ENCODE results near the gene RARB. TPM values are rescaled to one million over a fixed set of nuclear protein-coding genes. Genes with fewer than 3 reads are reported as not detected.

Gene RARB
- total RNA-seq, 1 experiment from 2014 or later, result not detected

DNA sequence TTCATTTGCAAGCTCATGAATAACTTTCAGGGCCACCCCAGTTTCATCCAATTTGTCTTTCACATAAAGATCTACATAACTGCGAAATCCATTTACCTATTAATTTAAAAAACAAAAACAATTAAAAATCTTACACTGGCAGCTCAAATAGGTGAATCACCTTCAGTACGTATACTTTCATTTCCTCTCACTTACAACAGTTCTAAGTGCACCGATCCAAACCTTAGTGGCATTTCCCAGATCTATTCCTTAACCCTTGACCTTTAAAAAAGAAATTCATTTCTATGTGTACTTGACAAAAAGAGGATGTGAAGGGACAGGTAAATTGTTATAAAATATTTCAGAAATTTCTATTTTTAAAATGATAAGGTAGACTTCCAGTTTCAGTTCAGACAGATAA, 205.9 kb downstream of the RARB start:
- TF ChIP-seq, protein P1, sequence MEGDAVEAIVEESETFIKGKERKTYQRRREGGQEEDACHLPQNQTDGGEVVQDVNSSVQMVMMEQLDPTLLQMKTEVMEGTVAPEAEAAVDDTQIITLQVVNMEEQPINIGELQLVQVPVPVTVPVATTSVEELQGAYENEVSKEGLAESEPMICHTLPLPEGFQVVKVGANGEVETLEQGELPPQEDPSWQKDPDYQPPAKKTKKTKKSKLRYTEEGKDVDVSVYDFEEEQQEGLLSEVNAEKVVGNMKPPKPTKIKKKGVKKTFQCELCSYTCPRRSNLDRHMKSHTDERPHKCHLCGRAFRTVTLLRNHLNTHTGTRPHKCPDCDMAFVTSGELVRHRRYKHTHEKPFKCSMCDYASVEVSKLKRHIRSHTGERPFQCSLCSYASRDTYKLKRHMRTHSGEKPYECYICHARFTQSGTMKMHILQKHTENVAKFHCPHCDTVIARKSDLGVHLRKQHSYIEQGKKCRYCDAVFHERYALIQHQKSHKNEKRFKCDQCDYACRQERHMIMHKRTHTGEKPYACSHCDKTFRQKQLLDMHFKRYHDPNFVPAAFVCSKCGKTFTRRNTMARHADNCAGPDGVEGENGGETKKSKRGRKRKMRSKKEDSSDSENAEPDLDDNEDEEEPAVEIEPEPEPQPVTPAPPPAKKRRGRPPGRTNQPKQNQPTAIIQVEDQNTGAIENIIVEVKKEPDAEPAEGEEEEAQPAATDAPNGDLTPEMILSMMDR (conservative IDR thresholded peaks at IDR 0.05; ENCODE audit: low read depth, low read length), result no peak
- TF ChIP-seq EZH2phosphoT487 (IDR thresholded peaks at IDR 0.05; ENCODE audit: borderline replicate concordance, low read length), result no peak
- TF ChIP-seq EZH2 (IDR thresholded peaks at IDR 0.05; ENCODE audit: low read length, unreplicated experiment), result no peak
- BruUV-seq (replicated peaks), result no TSS peak
- intact Hi-C loops (cut with micrococcal nuclease), result no loop called here

GRCh38 chr3:25635038-25635437, 207.0 kb downstream of the RARB start:
- Histone ChIP-seq H3K79me2 (ENCODE audit: low read length) (no peaks in the 10 kb centered on the region), H3F3A (ENCODE audit: low read length, unreplicated experiment) (no peaks in the 10 kb centered on the region), H3K9ac (ENCODE audit: low read length) (no peak overlapping the region), H3K4me1 (ENCODE audit: insufficient read depth, low read length) (no peaks in the 10 kb centered on the region), H3K4me2 (ENCODE audit: low read length) (no peak overlapping the region), H3K9me2 (replicated peaks; ENCODE audit: low read length) (no peaks in the 10 kb centered on the region), H3K9me3 (ENCODE audit: low read length) (no peaks in the 10 kb centered on the region), H3K27me3 (ENCODE audit: low read length) (no peaks in the 10 kb centered on the region), H3K4me3 (ENCODE audit: low read length) (no peak overlapping the region), H3K36me3 (ENCODE audit: low read depth, low read length) (peaks cover 24% of the 10 kb centered on the region; the same call in 1 of the 2 replicates), H2AFZ (ENCODE audit: low read length) (no peak overlapping the region), H3K27ac (ENCODE audit: low read length) (no peak overlapping the region), H4K20me1 (ENCODE audit: low read length) (no peaks in the 10 kb centered on the region)
- DNase-seq, result no peak
- CTCF ChIA-PET, result no interaction called here
- POLR2A ChIA-PET (ENCODE audit: unreplicated experiment), result no interaction called here
- intact Hi-C loops (cut with micrococcal nuclease), result no loop called here
- BruUV-seq (replicated peaks), result no TSS peak
- TF ChIP-seq, protein P1 (conservative IDR thresholded peaks at IDR 0.05; ENCODE audit: low read depth, low read length), result no peak
- no peak for TF ChIP-seq EZH2 (IDR thresholded peaks at IDR 0.05; ENCODE audit: low read length, unreplicated experiment)
- TF ChIP-seq EZH2phosphoT487 (IDR thresholded peaks at IDR 0.05; ENCODE audit: borderline replicate concordance, low read length), result no peak
- no peak for ATAC-seq

More for the DNA sequence above, 205.9 kb downstream of the RARB start:
- H3K79me2 ChIP-seq (ENCODE audit: low read length), result no peaks in the 10 kb centered on the region
- no peaks in the 10 kb centered on the region for H3K9me3 ChIP-seq (ENCODE audit: low read length)
- ATAC-seq, result no peak
- H3F3A ChIP-seq (ENCODE audit: low read length, unreplicated experiment), result no peaks in the 10 kb centered on the region
- no peak overlapping the region for H3K9ac ChIP-seq (ENCODE audit: low read length)
- H3K4me3 ChIP-seq (ENCODE audit: low read length), result no peak overlapping the region
- DNase-seq, result no peak
- H3K4me2 ChIP-seq (ENCODE audit: low read length), result no peak overlapping the region
- ChIA-PET POLR2A (ENCODE audit: unreplicated experiment) (no interaction called here), CTCF (no interaction called here)
- H3K4me1 ChIP-seq (ENCODE audit: insufficient read depth, low read length), result no peaks in the 10 kb centered on the region
- no peaks in the 10 kb centered on the region for H3K9me2 ChIP-seq (replicated peaks; ENCODE audit: low read length)
- H3K27ac ChIP-seq (ENCODE audit: low read length), result no peak overlapping the region
- no peaks in the 10 kb centered on the region for H4K20me1 ChIP-seq (ENCODE audit: low read length)
- no peak overlapping the region for H2AFZ ChIP-seq (ENCODE audit: low read length)
- peaks cover 31% of the 10 kb centered on the region for H3K36me3 ChIP-seq (ENCODE audit: low read depth, low read length)
- no peaks in the 10 kb centered on the region for H3K27me3 ChIP-seq (ENCODE audit: low read length)

Other genes starting within 250 kb of the RARB start
- gene TOP2B, start 236.6 kb downstream of the RARB start, total RNA-seq (2014; rRNA removed), result 79.0 and 107 TPM in 2 replicates

Measured in PC-3 (cell line).